GM18526 (cell line): ENCODE measurements around the gene PACS1.

ENCODE experiments used
- POLR2A ChIP-seq: IDR thresholded peaks from 3 replicates; pipeline ENCODE4 v1.6.1; 2011; ENCODE audit not compliant: insufficient read length; ENCODE audit errors: extremely low read depth

The PACS1 gene

DNA sequence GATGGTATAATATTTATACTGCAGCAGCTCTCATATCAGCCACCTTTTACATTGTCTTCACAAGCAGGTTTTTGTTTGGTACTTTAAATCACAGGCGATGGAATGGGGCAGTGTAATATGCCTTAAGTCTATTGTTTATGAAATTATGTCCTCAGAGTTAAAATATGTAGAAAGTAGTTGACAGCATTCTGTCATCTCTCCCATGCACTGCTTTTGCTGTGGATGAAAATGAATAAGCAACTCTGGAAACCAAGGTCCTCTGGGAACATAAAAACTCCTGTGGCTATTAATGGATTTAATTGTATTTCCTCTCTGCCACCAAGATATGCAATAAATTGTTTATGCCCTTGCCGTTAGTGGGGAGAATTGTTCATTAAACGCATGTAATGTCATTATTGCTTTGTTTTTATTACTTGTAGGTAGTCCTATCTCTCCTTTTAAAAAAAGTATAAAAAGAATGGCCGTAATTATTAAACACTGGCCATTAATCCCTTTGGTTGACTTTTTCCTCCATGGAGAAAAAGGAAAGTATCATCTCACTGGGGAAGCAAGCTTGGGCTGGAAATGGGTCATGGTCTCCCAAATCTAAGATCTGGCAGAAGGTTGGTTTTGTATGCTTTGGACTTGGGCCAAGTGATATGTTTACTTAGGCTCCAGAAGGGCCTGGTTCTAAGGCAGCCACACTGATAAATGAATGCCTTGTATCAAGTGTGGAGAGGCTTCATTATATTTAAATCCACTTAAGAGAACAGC, 13.1 kb downstream of the PACS1 start:
- no peak for TF ChIP-seq POLR2A

DNA sequence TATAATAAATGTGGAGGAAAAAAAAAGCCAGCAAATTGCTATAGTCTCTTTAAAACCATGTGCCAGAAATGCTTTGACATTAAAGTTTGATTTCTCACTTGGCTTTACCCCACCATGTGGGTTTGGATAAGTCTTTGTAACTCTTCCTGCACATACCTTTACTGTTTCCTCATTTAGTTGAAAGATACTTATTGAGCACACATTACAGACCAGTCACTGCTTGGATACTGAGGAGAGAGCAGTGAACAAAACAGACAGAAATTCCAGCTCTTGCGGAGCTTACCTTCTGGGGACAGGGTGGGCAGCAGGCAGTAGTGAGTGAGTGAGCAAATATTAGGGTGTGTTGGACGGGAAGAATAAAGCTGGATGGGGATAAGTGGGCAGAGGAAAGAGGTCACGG, 13.7 kb downstream of the PACS1 start:
- no peak for TF ChIP-seq POLR2A

DNA sequence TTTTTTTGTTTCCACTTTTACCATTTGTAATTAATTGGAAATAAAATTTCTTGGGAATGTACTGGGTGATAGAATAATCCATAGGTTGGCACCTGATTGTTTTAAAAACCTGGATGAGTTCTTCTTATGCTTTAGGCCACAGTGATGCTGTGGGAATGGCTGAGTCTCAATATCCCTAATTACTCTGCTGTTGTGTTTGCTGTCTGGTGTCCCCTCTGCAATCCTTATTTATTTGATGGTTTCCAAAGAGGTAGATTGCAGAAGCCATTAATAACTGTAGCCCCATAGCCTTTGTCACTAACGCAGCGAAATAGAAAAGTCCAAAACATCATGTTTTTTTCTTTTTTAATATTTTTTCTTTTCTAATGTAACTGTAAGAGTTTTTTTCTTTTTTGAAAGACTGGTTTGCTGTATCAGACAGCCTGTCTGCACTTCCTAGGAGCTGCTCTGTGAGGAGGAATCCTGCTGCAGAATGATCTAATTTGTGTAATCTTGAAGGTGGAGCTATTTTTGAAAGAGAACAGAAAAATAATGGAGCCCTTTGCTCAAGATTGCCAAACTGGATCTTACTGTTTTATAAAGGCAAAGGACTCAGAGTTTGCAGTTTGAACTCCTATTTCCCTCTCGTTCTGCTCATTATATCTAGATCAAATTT, 14.9 kb downstream of the PACS1 start:
- TF ChIP-seq POLR2A, result no peak

DNA sequence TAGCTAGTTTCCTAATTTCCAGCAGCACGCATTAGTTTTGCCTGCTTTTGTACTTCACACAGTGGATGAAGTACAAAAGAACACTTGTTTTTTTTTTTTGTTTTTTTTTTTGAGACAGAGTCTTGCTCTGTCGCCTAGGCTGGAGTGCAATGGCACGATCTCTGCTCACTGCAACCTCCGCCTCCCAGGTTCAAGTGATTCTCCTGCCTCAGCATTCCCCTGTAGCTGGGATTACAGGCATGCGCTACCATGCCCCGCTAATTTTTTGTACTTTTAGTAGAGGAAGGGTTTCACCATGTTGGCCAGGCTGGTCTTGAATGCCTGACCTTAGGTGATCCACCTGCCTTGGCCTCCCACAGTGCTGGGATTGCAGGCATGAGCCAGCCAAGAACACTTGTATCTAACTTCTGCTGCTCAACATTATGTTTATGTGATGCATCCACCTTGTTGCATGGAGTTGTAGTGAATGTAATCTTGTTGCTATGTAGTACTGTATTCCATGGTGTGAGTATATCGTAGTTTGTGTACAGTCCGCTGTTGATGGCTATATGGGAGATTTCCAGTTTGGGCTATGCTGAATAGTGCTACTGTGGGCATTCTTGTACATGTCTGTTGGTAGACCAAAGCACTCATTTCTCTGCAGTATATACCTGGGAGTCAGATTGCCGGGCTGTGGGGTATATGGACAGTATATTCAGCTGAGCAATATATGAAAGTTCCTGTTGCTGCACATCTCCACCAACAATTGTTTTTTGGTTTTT, 17.3 kb downstream of the PACS1 start:
- no peak for TF ChIP-seq POLR2A

DNA sequence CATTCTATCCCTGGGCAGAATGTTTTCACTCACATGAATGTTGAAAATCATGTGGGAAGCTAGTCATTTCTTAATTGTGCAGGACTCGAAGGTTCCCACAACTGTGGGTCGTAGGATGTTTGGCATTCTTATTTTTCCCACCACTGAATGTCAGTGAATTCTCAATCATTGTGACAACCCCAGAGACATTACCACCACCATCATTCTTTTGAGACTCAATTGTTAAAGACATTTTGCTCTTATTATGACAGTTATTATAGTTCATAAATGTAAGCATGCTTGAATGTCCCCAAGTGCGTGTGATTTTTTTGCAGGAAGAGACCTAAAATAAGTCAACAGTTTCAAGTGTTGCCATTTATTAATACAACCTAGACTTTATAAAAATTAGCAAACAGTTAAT, 19.0 kb downstream of the PACS1 start:
- TF ChIP-seq POLR2A, result no peak

DNA sequence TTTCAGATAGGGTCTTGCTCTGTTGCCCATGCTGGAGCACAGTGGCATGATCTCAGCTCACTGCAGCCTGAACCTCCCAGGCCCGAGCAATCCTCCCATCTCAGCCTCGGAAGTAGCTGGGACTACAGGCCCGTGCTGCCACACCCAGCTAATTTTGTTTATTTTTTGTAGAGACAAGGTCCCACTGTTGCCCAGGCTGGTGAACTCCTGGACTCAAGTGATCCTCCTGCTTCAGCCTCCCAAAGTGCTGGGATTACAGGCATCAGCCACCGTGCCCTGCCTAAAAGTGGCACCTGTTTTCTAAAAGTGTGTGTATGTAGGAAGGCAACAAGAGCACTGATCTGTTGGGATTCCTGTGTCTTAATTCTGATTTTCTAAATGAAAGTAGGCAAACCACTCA, 20.2 kb downstream of the PACS1 start:
- no peak for TF ChIP-seq POLR2A

DNA sequence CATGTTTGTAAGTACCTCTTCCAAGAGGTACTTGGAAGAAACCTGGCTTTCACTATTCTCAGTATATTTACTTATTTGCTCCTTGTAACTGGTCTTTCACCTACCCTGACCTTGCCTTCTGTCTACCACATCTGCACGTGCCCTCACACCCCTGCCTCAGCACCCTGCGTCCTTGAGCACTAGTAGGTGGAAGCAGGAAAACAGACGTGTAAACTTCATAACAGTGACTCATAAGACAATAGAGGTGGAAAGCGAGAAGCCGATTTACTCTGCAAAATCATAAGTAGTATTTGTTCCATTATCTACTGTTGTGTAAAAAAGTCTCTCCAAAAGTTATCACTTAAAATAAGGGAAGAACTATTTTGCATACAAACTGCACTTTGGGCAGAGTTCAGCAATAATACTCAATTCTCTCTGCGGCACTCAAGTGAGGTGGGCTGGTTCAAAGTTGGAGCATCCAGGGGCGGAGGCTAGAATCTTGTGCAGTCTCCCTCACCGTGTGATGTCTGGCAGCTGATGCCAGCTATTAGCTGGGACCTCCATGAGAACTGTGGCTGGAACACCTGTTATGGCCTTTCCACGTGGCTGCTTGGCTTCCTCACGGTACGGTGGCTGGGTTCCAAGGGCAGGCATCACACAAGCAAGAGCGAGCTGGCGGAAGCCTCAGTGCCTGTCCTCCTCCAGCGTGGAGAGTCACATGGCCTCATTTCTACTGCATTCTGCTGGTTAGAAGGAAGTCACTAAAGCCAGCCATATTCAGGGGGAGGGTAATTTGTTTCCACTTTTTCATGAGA, 30.4 kb downstream of the PACS1 start:
- no peak for TF ChIP-seq POLR2A

DNA sequence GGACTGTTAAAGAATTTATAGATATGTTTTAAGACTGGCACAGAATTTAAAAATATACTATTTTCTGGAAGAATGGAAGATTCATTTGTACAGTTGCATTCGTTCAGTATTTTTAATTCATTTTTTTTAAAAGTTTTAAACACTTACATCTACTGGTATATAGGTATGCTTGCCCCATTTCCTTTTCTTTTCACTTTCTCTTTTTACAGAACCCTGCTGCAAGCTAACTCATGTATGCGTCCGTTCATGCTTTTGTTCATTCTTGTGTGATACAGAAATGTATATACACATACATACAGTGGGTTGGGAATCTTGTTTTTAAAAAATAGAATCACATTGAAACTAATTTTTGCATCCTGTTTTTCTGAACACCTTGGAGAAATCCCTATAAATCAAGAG, 31.0 kb downstream of the PACS1 start:
- TF ChIP-seq POLR2A, result no peak

DNA sequence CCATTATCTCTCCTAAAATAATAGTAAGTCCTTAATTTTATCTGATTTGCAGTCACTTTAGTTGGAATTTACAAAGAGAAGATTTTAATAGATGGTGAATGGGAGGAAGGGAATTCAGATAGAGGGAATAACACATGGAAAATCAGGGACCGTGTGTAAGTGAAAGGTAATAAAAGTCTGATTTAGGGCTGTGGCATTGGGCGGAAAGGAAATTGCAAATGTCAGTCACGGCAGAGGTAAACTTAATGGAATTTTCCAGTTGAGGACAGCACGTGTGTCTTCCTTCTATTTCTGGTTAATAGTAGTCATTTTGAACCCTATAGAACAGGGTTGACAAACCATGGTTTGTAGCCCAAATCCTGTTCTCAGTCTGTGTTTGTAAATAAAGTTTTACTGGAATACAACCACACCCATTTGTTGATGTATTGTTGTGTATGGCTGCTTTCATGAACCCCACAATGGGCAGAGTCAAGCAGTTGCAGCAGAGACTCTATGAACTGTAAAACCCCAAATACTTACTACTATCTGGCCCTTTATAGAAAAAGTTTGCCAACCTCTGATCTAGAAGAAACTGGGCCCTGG, 34.1 kb downstream of the PACS1 start:
- no peak for TF ChIP-seq POLR2A

DNA sequence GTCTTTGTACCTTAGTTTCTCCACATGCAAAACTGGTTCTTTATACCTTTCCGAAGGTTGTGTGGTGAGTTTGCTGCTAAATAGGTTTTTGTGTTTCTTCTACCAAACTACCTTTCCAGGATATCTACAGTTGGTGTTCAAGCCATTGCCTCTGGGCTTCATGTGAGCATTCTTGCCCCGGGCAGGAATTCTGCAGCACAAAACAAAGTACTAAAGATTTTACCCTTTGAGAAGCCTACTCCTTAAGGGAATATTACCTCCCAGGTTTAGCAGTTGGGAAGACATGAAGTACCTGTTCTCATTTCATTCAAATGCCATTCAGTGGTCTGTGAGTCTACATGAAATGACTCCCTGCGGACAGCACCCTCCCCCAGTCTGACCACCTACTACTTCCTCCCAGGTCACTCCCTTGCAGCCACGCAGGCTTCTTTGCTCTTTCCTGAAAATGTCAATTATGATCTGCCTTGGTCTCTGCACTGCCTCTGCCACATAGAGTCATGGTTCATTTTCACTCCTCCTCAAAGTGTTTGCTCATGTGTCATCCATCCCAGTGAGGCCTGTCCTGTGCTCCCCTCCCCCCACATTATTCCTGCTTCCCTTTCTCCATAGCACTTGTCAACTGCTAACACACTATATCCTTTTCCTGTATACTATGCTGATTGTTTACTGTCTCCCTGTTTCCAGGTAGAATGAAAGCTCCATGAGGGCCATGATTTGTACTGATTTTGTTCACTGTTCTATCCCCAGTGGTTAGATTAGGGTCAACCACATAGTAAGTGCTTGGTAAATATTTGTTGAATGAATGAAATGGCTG, 36.9 kb downstream of the PACS1 start:
- no peak for TF ChIP-seq POLR2A

DNA sequence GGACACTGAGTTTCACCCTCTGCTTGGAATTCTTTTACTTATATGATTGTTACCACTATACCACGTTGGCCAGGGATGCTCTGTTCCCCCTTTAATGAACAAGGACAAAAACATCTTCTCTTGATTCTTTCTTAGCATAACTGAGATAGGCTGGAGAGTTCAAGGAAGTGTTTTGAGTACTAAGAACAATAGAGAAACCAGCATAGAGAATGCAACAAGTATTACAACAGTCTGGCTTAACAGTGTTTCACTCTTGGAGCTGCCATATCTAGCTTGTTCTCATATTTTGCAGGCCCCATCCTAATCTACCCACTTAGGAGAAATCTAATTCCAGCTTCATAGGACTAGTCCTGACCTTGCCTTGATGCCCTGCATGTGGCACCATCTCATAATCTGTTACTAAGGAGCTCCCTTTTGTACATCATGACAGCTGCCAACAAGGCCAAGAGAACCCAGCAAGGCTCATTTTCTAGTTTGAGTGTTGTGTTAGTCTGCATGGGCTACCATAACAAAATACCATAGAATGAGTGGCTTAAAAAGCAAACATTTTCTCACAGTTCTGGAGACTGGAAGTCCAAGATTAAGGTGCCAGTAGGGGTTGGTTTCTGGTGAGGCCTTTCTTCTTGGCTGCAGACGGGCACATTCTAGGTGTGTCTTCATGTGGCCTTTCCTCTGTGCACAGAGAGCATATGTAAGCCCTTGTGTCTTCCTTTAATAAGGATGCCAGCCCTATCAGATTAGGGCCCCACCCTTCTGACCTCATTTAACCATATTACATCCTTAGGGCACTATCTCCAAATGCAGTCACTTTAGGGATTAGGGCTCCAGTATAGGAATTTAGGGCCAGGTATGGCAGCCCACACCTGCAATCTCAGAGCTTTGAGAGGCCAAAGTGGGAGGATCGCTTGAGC, 37.8 kb downstream of the PACS1 start:
- no peak for TF ChIP-seq POLR2A

DNA sequence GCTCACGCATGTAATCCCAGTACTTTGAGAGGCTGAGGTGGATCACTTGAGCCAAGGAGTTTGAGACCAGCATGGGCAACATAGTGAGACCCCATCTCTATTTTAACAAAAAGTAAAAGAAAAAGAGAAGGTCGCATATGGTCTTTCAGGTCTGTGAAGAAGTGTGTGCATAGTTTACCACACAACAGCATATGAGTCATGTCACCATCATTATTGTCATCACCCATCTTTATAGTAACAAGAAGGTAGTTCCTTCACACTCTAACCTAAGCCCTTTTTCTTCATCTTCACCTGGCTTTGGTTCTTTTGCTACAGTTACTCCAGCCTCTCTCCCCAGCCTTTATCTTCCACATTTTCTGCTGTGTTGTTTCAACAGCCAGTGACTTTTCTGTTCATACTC, 39.2 kb downstream of the PACS1 start:
- TF ChIP-seq POLR2A, result no peak

DNA sequence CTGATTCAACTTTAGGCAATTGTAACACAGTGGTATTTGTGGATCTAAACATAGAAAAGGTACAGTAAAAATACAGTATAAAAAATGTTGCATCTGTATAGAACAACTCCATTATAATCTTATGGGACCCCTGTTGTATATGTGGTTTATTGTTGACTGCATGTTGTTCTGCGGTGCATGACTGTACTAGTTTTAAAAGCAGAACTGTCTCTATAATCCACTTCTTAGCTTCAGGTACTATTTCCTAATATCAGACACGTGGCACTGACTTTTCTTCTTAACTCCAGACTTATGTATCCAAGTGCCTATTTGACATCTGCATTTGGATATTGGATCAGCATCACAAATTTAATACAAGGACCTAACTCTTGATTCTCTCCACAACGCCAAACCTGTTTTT, 41.1 kb downstream of the PACS1 start:
- TF ChIP-seq POLR2A, result no peak
